ENCODE results near the gene SLC27A1. TPM values are rescaled to one million over a fixed set of nuclear protein-coding genes. Genes with fewer than 3 reads are reported as not detected.

Gene SLC27A1
- total and polyA plus RNA-seq, 9 of the 15 experiments (the other 6 are each of a cell fraction or from before 2014, with no cell fraction given), result 0.06 to 3.0 (median 1.1) TPM

DNA sequence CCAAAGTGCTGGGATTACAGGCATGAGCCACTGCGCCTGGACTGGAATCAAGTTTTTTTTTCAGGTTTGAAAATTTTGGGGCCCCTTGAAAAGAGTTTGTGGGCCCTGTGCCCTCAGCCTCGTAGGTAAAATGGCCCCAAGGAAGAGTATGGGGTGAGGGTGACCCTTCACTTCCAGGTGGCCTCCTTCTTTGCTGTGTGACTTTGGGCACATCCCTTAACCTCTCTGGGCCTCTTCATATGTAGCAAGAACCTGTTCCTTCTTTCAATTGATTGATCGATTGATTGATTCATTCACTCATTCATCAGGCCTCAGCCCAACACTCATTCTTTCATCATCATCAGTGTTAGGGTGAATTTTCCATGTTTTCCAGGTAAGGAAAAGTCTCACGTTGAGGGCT, 18.5 kb upstream of the SLC27A1 start:
- in situ Hi-C loops (cut with MboI) (no loop called here), intact Hi-C loops (cut with micrococcal nuclease) (loop anchor here (2.0 to 10.0 kb wide), 2 partner anchors 17 to 223 kb away; no protein-coding TSS in a partner anchor)
- Histone ChIP-seq H3K9me1 (ENCODE audit: control insufficient read depth, insufficient read depth, low read length) (no peaks in the 10 kb centered on the region), H3K27ac (ENCODE audit: extremely low read depth, low read depth, low read length) (no peak overlapping the region), H4K20me1 (replicated peaks; ENCODE audit: control insufficient read depth, insufficient read depth, low read length) (no peaks in the 10 kb centered on the region), H3K9me3 (replicated peaks; ENCODE audit: control insufficient read depth, insufficient read depth, low read depth, low read length) (no peaks in the 10 kb centered on the region), H3K4me1 (replicated peaks in 1 of 2; ENCODE audit: control insufficient read depth in 2 of 2, insufficient read depth in 2 of 2, low read length in 2 of 2) (peaks cover 9 to 37% of the 10 kb centered on the region in 2 experiments; a peak in 4 of 5 replicates), H2AFZ (ENCODE audit: low read depth, low read length) (no peak overlapping the region), H3K27me3 (ENCODE audit: control insufficient read depth in 2 of 2, insufficient read depth in 2 of 2, low read length in 2 of 2) (peaks cover 0 to 15% of the 10 kb centered on the region in 2 experiments; a peak in 2 of 5 replicates), H3K4me2 (ENCODE audit: insufficient read depth, low read length) (no peak overlapping the region), H3K36me3 (ENCODE audit: control insufficient read depth, insufficient read depth, low read length) (no peaks in the 10 kb centered on the region), H3K79me2 (ENCODE audit: control insufficient read depth, insufficient read depth, low read length) (no peaks in the 10 kb centered on the region), H3K9ac (ENCODE audit: insufficient read depth in 1 of 2, low read depth in 2 of 2, low read length in 2 of 2) (no peak overlapping the region), H3K4me3 (no peak overlapping the region)
- ChIA-PET POLR2A (interaction anchor here (0.6 kb wide), 1 partner anchor 14 kb away, joined by 4 read pairs; no protein-coding TSS in a partner anchor), CTCF (ENCODE audit: low intra/inter-chr PET ratio) (no interaction called here)
- no peak for ATAC-seq
- no peak for DNase-seq (ENCODE audit: extremely low read depth in 1 of 4, low spot score in 3 of 4)
- FAIRE-seq, result no peak
- no TSS peak for BruUV-seq (replicated peaks)
- 85% methylated on average over 4 of the region's 4 CpGs for WGBS (ENCODE audit: insufficient coverage, low coverage, missing lambda C conversion rate)
- TF ChIP-seq, protein P1, sequence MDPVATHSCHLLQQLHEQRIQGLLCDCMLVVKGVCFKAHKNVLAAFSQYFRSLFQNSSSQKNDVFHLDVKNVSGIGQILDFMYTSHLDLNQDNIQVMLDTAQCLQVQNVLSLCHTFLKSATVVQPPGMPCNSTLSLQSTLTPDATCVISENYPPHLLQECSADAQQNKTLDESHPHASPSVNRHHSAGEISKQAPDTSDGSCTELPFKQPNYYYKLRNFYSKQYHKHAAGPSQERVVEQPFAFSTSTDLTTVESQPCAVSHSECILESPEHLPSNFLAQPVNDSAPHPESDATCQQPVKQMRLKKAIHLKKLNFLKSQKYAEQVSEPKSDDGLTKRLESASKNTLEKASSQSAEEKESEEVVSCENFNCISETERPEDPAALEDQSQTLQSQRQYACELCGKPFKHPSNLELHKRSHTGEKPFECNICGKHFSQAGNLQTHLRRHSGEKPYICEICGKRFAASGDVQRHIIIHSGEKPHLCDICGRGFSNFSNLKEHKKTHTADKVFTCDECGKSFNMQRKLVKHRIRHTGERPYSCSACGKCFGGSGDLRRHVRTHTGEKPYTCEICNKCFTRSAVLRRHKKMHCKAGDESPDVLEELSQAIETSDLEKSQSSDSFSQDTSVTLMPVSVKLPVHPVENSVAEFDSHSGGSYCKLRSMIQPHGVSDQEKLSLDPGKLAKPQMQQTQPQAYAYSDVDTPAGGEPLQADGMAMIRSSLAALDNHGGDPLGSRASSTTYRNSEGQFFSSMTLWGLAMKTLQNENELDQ (CRISPR knock-in tag; IDR thresholded peaks at IDR 0.05; ENCODE audit: borderline replicate concordance), result no peak
- TF ChIP-seq ZFP36 (IDR thresholded peaks at IDR 0.05; ENCODE audit: low read depth, low read length, partially characterized antibody) (peak; percentile 72), FOXK2 (conservative IDR thresholded peaks at IDR 0.05 in 1 of 2, IDR thresholded peaks at IDR 0.05 in 1 of 2; ENCODE audit: low read depth in 2 of 2) (no peak), POLR2A (conservative IDR thresholded peaks at IDR 0.05) (no peak), YY1 (IDR thresholded peaks at IDR 0.05; ENCODE audit: borderline replicate concordance in 1 of 3, control insufficient read depth in 1 of 3, extremely low read depth in 1 of 3, insufficient read depth in 3 of 3, insufficient read length in 1 of 3, insufficient replicate concordance in 2 of 3, low read depth in 1 of 3, low read length in 2 of 3) (no peak), HDAC2 (IDR thresholded peaks at IDR 0.05) (peak; percentile 54; the same call in 1 of the 2 replicates), SMARCA5 (IDR thresholded peaks at IDR 0.05) (0 out of 2 replicates have a peak, but pooled peaks have one; percentile 58), ZNF121 (CRISPR knock-in tag; conservative IDR thresholded peaks at IDR 0.05) (peak; percentile 68), ZNF239 (CRISPR knock-in tag; IDR thresholded peaks at IDR 0.05) (no peak), GABPB1 (CRISPR knock-in tag; IDR thresholded peaks at IDR 0.05) (no peak), ETV5 (CRISPR knock-in tag; IDR thresholded peaks at IDR 0.05; ENCODE audit: low read depth) (no peak), KDM1A (IDR thresholded peaks at IDR 0.05) (peak; percentile 55 to 67; a peak in 3 of 4 replicates), ZC3H11A (IDR thresholded peaks at IDR 0.05; ENCODE audit: low read depth, low read length) (no peak), RBM25 (IDR thresholded peaks at IDR 0.05; ENCODE audit: low read depth, low read length, severe bottlenecking) (peak; percentile 74), ZKSCAN1 (IDR thresholded peaks at IDR 0.05; ENCODE audit: low read depth, low read length) (no peak), SIN3B (IDR thresholded peaks at IDR 0.05; ENCODE audit: low read depth) (no peak), BCOR (IDR thresholded peaks at IDR 0.05) (peak; percentile 88)
- TF ChIP-seq, protein P2, sequence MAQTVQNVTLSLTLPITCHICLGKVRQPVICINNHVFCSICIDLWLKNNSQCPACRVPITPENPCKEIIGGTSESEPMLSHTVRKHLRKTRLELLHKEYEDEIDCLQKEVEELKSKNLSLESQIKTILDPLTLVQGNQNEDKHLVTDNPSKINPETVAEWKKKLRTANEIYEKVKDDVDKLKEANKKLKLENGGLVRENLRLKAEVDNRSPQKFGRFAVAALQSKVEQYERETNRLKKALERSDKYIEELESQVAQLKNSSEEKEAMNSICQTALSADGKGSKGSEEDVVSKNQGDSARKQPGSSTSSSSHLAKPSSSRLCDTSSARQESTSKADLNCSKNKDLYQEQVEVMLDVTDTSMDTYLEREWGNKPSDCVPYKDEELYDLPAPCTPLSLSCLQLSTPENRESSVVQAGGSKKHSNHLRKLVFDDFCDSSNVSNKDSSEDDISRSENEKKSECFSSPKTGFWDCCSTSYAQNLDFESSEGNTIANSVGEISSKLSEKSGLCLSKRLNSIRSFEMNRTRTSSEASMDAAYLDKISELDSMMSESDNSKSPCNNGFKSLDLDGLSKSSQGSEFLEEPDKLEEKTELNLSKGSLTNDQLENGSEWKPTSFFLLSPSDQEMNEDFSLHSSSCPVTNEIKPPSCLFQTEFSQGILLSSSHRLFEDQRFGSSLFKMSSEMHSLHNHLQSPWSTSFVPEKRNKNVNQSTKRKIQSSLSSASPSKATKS (CRISPR knock-in tag; IDR thresholded peaks at IDR 0.05), result no peak
- TF ChIP-seq, protein P3, sequence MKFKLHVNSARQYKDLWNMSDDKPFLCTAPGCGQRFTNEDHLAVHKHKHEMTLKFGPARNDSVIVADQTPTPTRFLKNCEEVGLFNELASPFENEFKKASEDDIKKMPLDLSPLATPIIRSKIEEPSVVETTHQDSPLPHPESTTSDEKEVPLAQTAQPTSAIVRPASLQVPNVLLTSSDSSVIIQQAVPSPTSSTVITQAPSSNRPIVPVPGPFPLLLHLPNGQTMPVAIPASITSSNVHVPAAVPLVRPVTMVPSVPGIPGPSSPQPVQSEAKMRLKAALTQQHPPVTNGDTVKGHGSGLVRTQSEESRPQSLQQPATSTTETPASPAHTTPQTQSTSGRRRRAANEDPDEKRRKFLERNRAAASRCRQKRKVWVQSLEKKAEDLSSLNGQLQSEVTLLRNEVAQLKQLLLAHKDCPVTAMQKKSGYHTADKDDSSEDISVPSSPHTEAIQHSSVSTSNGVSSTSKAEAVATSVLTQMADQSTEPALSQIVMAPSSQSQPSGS (CRISPR knock-in tag; IDR thresholded peaks at IDR 0.05), result no peak
